ENCODE measurements around the gene RPL10A.
A peak's percentile ranks its signal among the peaks of the same experiment; 100 is the strongest.

- TF ChIP-seq, protein P1, sequence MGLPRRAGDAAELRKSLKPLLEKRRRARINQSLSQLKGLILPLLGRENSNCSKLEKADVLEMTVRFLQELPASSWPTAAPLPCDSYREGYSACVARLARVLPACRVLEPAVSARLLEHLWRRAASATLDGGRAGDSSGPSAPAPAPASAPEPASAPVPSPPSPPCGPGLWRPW (IDR thresholded peaks at IDR 0.05), result no peak
- TF ChIP-seq POLR2A (IDR thresholded peaks at IDR 0.05; ENCODE audit: low read length) (peak; percentile 20; the same call in 1 of the 2 replicates), CTCF (IDR thresholded peaks at IDR 0.05) (peak; percentile 18; the same call in 1 of the 3 replicates), EP300 (IDR thresholded peaks at IDR 0.05) (no peak), RCOR1 (IDR thresholded peaks at IDR 0.05; ENCODE audit: low read depth, low read length) (no peak), SMC3 (IDR thresholded peaks at IDR 0.05) (no peak), MAZ (IDR thresholded peaks at IDR 0.05; ENCODE audit: borderline replicate concordance, low read depth, low read length) (no peak)
- TF ChIP-seq, protein P2, sequence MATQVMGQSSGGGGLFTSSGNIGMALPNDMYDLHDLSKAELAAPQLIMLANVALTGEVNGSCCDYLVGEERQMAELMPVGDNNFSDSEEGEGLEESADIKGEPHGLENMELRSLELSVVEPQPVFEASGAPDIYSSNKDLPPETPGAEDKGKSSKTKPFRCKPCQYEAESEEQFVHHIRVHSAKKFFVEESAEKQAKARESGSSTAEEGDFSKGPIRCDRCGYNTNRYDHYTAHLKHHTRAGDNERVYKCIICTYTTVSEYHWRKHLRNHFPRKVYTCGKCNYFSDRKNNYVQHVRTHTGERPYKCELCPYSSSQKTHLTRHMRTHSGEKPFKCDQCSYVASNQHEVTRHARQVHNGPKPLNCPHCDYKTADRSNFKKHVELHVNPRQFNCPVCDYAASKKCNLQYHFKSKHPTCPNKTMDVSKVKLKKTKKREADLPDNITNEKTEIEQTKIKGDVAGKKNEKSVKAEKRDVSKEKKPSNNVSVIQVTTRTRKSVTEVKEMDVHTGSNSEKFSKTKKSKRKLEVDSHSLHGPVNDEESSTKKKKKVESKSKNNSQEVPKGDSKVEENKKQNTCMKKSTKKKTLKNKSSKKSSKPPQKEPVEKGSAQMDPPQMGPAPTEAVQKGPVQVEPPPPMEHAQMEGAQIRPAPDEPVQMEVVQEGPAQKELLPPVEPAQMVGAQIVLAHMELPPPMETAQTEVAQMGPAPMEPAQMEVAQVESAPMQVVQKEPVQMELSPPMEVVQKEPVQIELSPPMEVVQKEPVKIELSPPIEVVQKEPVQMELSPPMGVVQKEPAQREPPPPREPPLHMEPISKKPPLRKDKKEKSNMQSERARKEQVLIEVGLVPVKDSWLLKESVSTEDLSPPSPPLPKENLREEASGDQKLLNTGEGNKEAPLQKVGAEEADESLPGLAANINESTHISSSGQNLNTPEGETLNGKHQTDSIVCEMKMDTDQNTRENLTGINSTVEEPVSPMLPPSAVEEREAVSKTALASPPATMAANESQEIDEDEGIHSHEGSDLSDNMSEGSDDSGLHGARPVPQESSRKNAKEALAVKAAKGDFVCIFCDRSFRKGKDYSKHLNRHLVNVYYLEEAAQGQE (IDR thresholded peaks at IDR 0.05), result no peak
- TF ChIP-seq, protein P3, sequence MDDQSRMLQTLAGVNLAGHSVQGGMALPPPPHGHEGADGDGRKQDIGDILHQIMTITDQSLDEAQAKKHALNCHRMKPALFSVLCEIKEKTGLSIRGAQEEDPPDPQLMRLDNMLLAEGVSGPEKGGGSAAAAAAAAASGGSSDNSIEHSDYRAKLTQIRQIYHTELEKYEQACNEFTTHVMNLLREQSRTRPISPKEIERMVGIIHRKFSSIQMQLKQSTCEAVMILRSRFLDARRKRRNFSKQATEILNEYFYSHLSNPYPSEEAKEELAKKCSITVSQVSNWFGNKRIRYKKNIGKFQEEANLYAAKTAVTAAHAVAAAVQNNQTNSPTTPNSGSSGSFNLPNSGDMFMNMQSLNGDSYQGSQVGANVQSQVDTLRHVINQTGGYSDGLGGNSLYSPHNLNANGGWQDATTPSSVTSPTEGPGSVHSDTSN (IDR thresholded peaks at IDR 0.05), result no peak
Observed at GRCh38 chr6:35496841-35497570, 28.8 kb downstream of the RPL10A start, which contains the start of gene TEAD3.

All from A549 (cell line).